Gastroesophageal sphincter (tissue), 4 donors: ENCODE measurements around the gene LASP1. TPM values are rescaled to one million over a fixed set of nuclear protein-coding genes. Genes with fewer than 3 reads are reported as not detected.

Source experiments
- ATAC-seq: fragments of 150-250 bp; one replicate; pipeline ENCODE4 v1.9.1; 2016; ENCODE audit warnings: mild to moderate bottlenecking, moderate library complexity
- H3K27ac ChIP-seq, 4 donors: fragments of 200-600 bp; sonication (generic) in 3 of 4; 1 replicate in 3 of 4; 2 replicates in 1 of 4; pipeline ENCODE4 v1.5.1; 2016 to 2019
- H3K27me3 ChIP-seq: fragments of 200-600 bp; sonication (generic); one replicate; pipeline ENCODE4 v1.5.1; 2019
- H3K36me3 ChIP-seq, 2 donors: fragments of 200-600 bp; sonication (generic); one replicate each; pipeline ENCODE4 v1.5.1; 2019; ENCODE audit warnings: control low read depth in 1 of 2
- H3K4me1 ChIP-seq, 3 donors: fragments of 200-600 bp; sonication (generic); 1 replicate in 2 of 3; 2 replicates in 1 of 3; pipeline ENCODE4 v1.5.1; 2016 to 2019; ENCODE audit warnings: control low read depth in 2 of 3
- H3K4me3 ChIP-seq, 2 donors: fragments of 200-600 bp; sonication (generic); one replicate each; pipeline ENCODE4 v1.5.1; 2019; ENCODE audit warnings: mild to moderate bottlenecking in 1 of 2, moderate library complexity in 1 of 2
- H3K9me3 ChIP-seq, 3 donors: fragments of 200-600 bp; sonication (generic); one replicate each; pipeline ENCODE4 v1.5.1; 2017 to 2019; ENCODE audit warnings: control low read depth in 2 of 3
- EP300 ChIP-seq: sonication (generic); formaldehyde crosslinking; IDR thresholded peaks from one replicate; pipeline ENCODE4 v1.6.1; 2017; ENCODE audit warnings: antibody characterized with exemption, mild to moderate bottlenecking
- POLR2A ChIP-seq, 2 donors: fragments of 450-650 bp; IDR thresholded peaks; one replicate each; pipeline ENCODE4 v1.6.1; 2017; ENCODE audit warnings: antibody characterized with exemption in 2 of 2, mild to moderate bottlenecking in 2 of 2, moderate library complexity in 1 of 2
- POLR2AphosphoS5 ChIP-seq: sonication (generic); formaldehyde crosslinking; IDR thresholded peaks from one replicate; pipeline ENCODE4 v1.6.1; 2017; ENCODE audit warnings: antibody characterized with exemption
- whole genome bisulfite sequencing, 2 donors: methylation state at CpG; one replicate each; pipeline ENCODE4 v1.1.5; 2018; ENCODE audit warnings: low coverage in 1 of 2; 5-methylcytosine and 5-hydroxymethylcytosine counted together
- total RNA-seq, 4 donors: library from RNA; depleted of rRNA; stranded (reverse); fragments of >200 nt; gene quantifications; one replicate each; pipeline ENCODE4 v1.1.0, GENCODE V29; 2016
- TF ChIP-seq, protein P1 (sequence below), 4 experiments: fragments of 200-600 bp in 2 of 4; fragments of 450-650 bp in 2 of 4; sonication (generic) in 1 of 4; IDR thresholded peaks; one replicate each; pipeline ENCODE4 v1.5.1; 2017 to 2019; ENCODE audit warnings: antibody characterized with exemption in 4 of 4, mild to moderate bottlenecking in 2 of 4, moderate library complexity in 2 of 4

The LASP1 gene
- total RNA-seq, 4 donors from 2014 or later = 33.5 to 88.9 (median 73.6) TPM

GRCh38 chr17:38885728-38886642 is 16.1 kb downstream of the LASP1 start:
- 40 to 48% methylated on average over 2 to 9 of the region's 11 CpGs for WGBS, 2 donors
- no peaks in the 10 kb centered on the region for H3K9me3 ChIP-seq

GRCh38 chr17:38886643-38887010 is 16.8 kb downstream of the LASP1 start:
- no peak for ATAC-seq
- H3K4me1 ChIP-seq = peaks cover 0 to 84% (median 51%) of the 10 kb centered on the region in 3 donors
- no peak overlapping the region for H3K4me3 ChIP-seq
- H3K27me3 ChIP-seq = no peaks in the 10 kb centered on the region
- no peaks in the 10 kb centered on the region for H3K9me3 ChIP-seq
- peaks cover 0 to 50% of the 10 kb centered on the region in 2 donors for H3K36me3 ChIP-seq
- WGBS, 2 donors = 48 to 100% methylated on average over 3 to 7 of the region's 8 CpGs
- TF ChIP-seq EP300 (no peak), POLR2A (IDR thresholded peaks at IDR 0.05) (no peak), POLR2AphosphoS5 (no peak)
- TF ChIP-seq, protein P1, sequence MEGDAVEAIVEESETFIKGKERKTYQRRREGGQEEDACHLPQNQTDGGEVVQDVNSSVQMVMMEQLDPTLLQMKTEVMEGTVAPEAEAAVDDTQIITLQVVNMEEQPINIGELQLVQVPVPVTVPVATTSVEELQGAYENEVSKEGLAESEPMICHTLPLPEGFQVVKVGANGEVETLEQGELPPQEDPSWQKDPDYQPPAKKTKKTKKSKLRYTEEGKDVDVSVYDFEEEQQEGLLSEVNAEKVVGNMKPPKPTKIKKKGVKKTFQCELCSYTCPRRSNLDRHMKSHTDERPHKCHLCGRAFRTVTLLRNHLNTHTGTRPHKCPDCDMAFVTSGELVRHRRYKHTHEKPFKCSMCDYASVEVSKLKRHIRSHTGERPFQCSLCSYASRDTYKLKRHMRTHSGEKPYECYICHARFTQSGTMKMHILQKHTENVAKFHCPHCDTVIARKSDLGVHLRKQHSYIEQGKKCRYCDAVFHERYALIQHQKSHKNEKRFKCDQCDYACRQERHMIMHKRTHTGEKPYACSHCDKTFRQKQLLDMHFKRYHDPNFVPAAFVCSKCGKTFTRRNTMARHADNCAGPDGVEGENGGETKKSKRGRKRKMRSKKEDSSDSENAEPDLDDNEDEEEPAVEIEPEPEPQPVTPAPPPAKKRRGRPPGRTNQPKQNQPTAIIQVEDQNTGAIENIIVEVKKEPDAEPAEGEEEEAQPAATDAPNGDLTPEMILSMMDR (IDR thresholded peaks at IDR 0.05) = no peak
- peak overlapping the region in 2 of 4 donors; percentile 51 to 72 for H3K27ac ChIP-seq

More at GRCh38 chr17:38885728-38886642, 16.1 kb downstream of the LASP1 start:
- no peak for TF ChIP-seq POLR2A (IDR thresholded peaks at IDR 0.05)
- TF ChIP-seq, protein P1 (IDR thresholded peaks at IDR 0.05) = no peak
- H3K4me3 ChIP-seq = no peak overlapping the region
- no peak for ATAC-seq
- H3K27ac ChIP-seq = peak overlapping the region in 3 of 4 donors; percentile 51 to 72 (median 54)
- peaks cover 0 to 46% of the 10 kb centered on the region in 2 donors for H3K36me3 ChIP-seq
- no peaks in the 10 kb centered on the region for H3K27me3 ChIP-seq
- peaks cover 0 to 88% (median 57%) of the 10 kb centered on the region in 3 donors for H3K4me1 ChIP-seq

GRCh38 chr17:38888842-38889241 is 19.0 kb downstream of the LASP1 start:
- no peak overlapping the region for H3K27ac ChIP-seq
- WGBS, 2 donors = 81 to 100% methylated on average over 2 to 5 of the region's 9 CpGs
- ATAC-seq = no peak
- H3K4me3 ChIP-seq = no peak overlapping the region
- H3K27me3 ChIP-seq = no peaks in the 10 kb centered on the region
- H3K36me3 ChIP-seq = peaks cover 0 to 57% of the 10 kb centered on the region in 2 donors
- H3K9me3 ChIP-seq = no peaks in the 10 kb centered on the region
- TF ChIP-seq POLR2AphosphoS5 (no peak), EP300 (no peak), POLR2A (IDR thresholded peaks at IDR 0.05) (no peak)
- TF ChIP-seq, protein P1 (IDR thresholded peaks at IDR 0.05) = no peak
- peaks cover 0 to 84% (median 43%) of the 10 kb centered on the region in 3 donors for H3K4me1 ChIP-seq

- 56 to 81% methylated on average over 2 to 6 of the region's 12 CpGs for WGBS, 2 donors
- no peak for ATAC-seq
- Histone ChIP-seq H3K27me3 (no peaks in the 10 kb centered on the region), H3K9me3 (no peaks in the 10 kb centered on the region), H3K36me3 (peaks cover 0 to 64% of the 10 kb centered on the region in 2 donors), H3K27ac (peak overlapping the region in 2 of 4 donors; percentile 3 to 19), H3K4me3 (no peak overlapping the region), H3K4me1 (peaks cover 0 to 84% (median 38%) of the 10 kb centered on the region in 3 donors)
- TF ChIP-seq POLR2A (IDR thresholded peaks at IDR 0.05) = no peak
- TF ChIP-seq EP300 = no peak
Measured at GRCh38 chr17:38889745-38890409, 20.0 kb downstream of the LASP1 start.

DNA sequence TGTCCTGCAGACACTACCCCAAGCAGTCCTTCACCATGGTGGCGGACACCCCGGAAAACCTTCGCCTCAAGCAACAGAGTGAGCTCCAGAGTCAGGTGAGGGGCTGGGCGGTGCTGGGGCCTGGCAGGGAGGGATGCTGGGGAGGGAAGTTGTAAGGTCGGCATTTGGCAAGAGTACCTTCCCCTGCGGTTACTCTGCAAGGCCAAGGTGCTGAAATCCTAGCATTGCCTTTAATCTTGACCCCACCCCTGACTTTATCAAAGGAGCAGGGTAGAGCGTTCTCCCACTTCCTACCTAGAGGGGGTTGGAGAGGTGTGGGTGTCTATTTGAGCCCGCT is 20.5 kb downstream of the LASP1 start:
- H3K4me3 ChIP-seq = no peak overlapping the region
- no peak for ATAC-seq
- H3K27me3 ChIP-seq = no peaks in the 10 kb centered on the region
- 83% methylated on average over 3 of the region's 8 CpGs; no CpG with 5 or more reads in 1 of the 2 donors for WGBS, 2 donors
- peak overlapping the region in 2 of 4 donors; percentile 3 to 19 for H3K27ac ChIP-seq
- TF ChIP-seq, protein P1 (IDR thresholded peaks at IDR 0.05) = no peak
- no peaks in the 10 kb centered on the region for H3K9me3 ChIP-seq
- peaks cover 0 to 64% of the 10 kb centered on the region in 2 donors for H3K36me3 ChIP-seq
- H3K4me1 ChIP-seq = peaks cover 0 to 84% (median 33%) of the 10 kb centered on the region in 3 donors
